ENCODE results near the gene ROBO3. TPM values are rescaled to one million over a fixed set of nuclear protein-coding genes. Genes with fewer than 3 reads are reported as not detected.

The ROBO3 gene
- total RNA-seq, 1 experiment from 2014 or later: 30.7 TPM

DNA sequence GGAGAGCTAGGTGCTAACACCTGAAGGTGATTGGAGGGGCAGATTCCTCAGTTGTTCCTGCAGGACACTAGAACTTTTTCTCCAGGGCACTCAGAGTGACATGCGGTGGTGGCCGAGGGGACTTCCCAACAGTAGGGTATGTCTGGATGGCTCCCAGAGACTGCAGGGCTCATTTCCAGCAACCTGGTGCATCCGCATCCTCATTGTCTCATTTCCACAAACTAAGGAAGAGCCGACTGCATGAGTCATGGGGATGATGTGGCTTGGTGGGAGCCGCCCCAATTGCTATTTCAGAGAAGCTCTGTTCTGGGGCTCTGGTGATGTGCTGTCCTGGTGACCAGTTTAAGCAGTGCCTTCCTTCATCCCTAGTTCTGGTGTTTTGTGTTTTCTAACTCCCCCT is 35.2 kb downstream of the ROBO3 start:
- ChIA-PET POLR2A (interaction anchor here (1.6 kb wide), 1 partner anchor 24 kb away, joined by 8 read pairs; no protein-coding TSS in a partner anchor), CTCF (interaction anchor here (1.3 to 1.6 kb wide), 2 partner anchors 12 to 24 kb away, joined by 3 to 4 read pairs; no protein-coding TSS in a partner anchor), RAD21 (ENCODE audit: low non-redundant PET in 1 of 2, low total read pairs in 2 of 2, uncharacterized antibody in 2 of 2, unreplicated experiment in 2 of 2) (no interaction called here)
- no peaks in the 10 kb centered on the region for H3K9me3 ChIP-seq (ENCODE audit: control insufficient read depth in 1 of 2, insufficient read depth in 1 of 2, low read depth in 1 of 2, low read length in 2 of 2)
- H2AFZ ChIP-seq (ENCODE audit: low read depth, low read length, poor library complexity, severe bottlenecking): peak overlapping the region; percentile 24
- 0 out of 2 replicates have a peak, but pooled peaks cover 3% of the 10 kb centered on the region for H3K9me2 ChIP-seq (ENCODE audit: insufficient read depth)
- H3K36me3 ChIP-seq (ENCODE audit: control insufficient read depth in 1 of 2, insufficient read depth in 2 of 2, low read length in 2 of 2): no peaks in the 10 kb centered on the region
- no peaks in the 10 kb centered on the region for H4K20me1 ChIP-seq (ENCODE audit: insufficient read depth)
- H3K27me3 ChIP-seq (ENCODE audit: insufficient read depth, low read length): no peaks in the 10 kb centered on the region
- peak; percentile 82 for ATAC-seq
- DNase-seq (ENCODE audit: low read depth, low spot score): peak; percentile 23
- no peaks in the 10 kb centered on the region for H3K79me2 ChIP-seq (ENCODE audit: insufficient read depth, low read length)
- H3K4me2 ChIP-seq (ENCODE audit: low read length): peak overlapping the region; percentile 69
- H3K4me3 ChIP-seq (replicated peaks in 1 of 2; ENCODE audit: low read depth in 1 of 2, low read length in 2 of 2): peak overlapping the region in 1 of 2 experiments; percentile 21; a peak in 2 of 4 replicates
- intact Hi-C loops (cut with micrococcal nuclease): no loop called here
- H3K9ac ChIP-seq (ENCODE audit: low read length): no peak overlapping the region
- BruUV-seq (replicated peaks): no TSS peak
- H3K4me1 ChIP-seq (ENCODE audit: control insufficient read depth in 1 of 2, insufficient read depth in 2 of 2, low read length in 2 of 2): peaks cover 6 to 42% of the 10 kb centered on the region in 2 experiments
- H3K27ac ChIP-seq (ENCODE audit: low read depth, low read length): no peak overlapping the region
- TF ChIP-seq, protein P1, sequence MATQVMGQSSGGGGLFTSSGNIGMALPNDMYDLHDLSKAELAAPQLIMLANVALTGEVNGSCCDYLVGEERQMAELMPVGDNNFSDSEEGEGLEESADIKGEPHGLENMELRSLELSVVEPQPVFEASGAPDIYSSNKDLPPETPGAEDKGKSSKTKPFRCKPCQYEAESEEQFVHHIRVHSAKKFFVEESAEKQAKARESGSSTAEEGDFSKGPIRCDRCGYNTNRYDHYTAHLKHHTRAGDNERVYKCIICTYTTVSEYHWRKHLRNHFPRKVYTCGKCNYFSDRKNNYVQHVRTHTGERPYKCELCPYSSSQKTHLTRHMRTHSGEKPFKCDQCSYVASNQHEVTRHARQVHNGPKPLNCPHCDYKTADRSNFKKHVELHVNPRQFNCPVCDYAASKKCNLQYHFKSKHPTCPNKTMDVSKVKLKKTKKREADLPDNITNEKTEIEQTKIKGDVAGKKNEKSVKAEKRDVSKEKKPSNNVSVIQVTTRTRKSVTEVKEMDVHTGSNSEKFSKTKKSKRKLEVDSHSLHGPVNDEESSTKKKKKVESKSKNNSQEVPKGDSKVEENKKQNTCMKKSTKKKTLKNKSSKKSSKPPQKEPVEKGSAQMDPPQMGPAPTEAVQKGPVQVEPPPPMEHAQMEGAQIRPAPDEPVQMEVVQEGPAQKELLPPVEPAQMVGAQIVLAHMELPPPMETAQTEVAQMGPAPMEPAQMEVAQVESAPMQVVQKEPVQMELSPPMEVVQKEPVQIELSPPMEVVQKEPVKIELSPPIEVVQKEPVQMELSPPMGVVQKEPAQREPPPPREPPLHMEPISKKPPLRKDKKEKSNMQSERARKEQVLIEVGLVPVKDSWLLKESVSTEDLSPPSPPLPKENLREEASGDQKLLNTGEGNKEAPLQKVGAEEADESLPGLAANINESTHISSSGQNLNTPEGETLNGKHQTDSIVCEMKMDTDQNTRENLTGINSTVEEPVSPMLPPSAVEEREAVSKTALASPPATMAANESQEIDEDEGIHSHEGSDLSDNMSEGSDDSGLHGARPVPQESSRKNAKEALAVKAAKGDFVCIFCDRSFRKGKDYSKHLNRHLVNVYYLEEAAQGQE (IDR thresholded peaks at IDR 0.05; ENCODE audit: low read depth): no peak
- TF ChIP-seq CEBPB (IDR thresholded peaks at IDR 0.05; ENCODE audit: low read depth) (no peak), ELF1 (IDR thresholded peaks at IDR 0.05; ENCODE audit: borderline replicate concordance, low read depth) (no peak), SP1 (IDR thresholded peaks at IDR 0.05; ENCODE audit: low read depth) (peak; percentile 57), CBX3 (IDR thresholded peaks at IDR 0.05; ENCODE audit: low read depth) (0 out of 2 replicates have a peak, but pooled peaks have one; percentile 59), POLR2A (IDR thresholded peaks at IDR 0.05; ENCODE audit: borderline replicate concordance, extremely low read depth, insufficient read depth, insufficient read length) (no peak), SIN3A (IDR thresholded peaks at IDR 0.05; ENCODE audit: low read depth) (0 out of 2 replicates have a peak, but pooled peaks have one; percentile 43), SRF (IDR thresholded peaks at IDR 0.05; ENCODE audit: low read depth) (no peak), FOSL1 (IDR thresholded peaks at IDR 0.05; ENCODE audit: low read depth) (peak; percentile 86), CTCF (IDR thresholded peaks at IDR 0.05 in 2 of 3, conservative IDR thresholded peaks at IDR 0.05 in 1 of 3; ENCODE audit: borderline replicate concordance in 1 of 3, insufficient read depth in 1 of 3, low read depth in 2 of 3, low read length in 2 of 3) (no peak), TCF7L2 (IDR thresholded peaks at IDR 0.05; ENCODE audit: borderline replicate concordance, extremely low read depth, insufficient read depth, insufficient read length) (peak; percentile 31), EZH2phosphoT487 (IDR thresholded peaks at IDR 0.05; ENCODE audit: borderline replicate concordance) (no peak), JUND (IDR thresholded peaks at IDR 0.05) (peak; percentile 79), EZH2 (IDR thresholded peaks at IDR 0.05) (no peak), ZFX (IDR thresholded peaks at IDR 0.05) (no peak), ZNF274 (IDR thresholded peaks at IDR 0.05; ENCODE audit: low read depth, low read length) (no peak), MAX (IDR thresholded peaks at IDR 0.05) (no peak), EGR1 (IDR thresholded peaks at IDR 0.05; ENCODE audit: low read depth) (no peak), ATF3 (IDR thresholded peaks at IDR 0.05) (no peak), RAD21 (IDR thresholded peaks at IDR 0.05; ENCODE audit: low read depth) (no peak)
- TF ChIP-seq, protein P2, sequence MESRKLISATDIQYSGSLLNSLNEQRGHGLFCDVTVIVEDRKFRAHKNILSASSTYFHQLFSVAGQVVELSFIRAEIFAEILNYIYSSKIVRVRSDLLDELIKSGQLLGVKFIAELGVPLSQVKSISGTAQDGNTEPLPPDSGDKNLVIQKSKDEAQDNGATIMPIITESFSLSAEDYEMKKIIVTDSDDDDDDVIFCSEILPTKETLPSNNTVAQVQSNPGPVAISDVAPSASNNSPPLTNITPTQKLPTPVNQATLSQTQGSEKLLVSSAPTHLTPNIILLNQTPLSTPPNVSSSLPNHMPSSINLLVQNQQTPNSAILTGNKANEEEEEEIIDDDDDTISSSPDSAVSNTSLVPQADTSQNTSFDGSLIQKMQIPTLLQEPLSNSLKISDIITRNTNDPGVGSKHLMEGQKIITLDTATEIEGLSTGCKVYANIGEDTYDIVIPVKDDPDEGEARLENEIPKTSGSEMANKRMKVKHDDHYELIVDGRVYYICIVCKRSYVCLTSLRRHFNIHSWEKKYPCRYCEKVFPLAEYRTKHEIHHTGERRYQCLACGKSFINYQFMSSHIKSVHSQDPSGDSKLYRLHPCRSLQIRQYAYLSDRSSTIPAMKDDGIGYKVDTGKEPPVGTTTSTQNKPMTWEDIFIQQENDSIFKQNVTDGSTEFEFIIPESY (IDR thresholded peaks at IDR 0.05; ENCODE audit: extremely low read depth, insufficient replicate concordance, low read length): no peak
